Stimulated activated CD8-positive, alpha-beta memory T cell treated with anti-CD3 and anti-CD28 coated beads, Interleukin-15, amount 100 ng/mL, for 1 hour (primary cell): ENCODE data around the gene DLGAP1.

Experiments
- DNase-seq: peaks from one replicate; pipeline ENCODE4 v3.0.0-alpha.2; 2020; ENCODE audit warnings: low read depth

DLGAP1 gene

DNA sequence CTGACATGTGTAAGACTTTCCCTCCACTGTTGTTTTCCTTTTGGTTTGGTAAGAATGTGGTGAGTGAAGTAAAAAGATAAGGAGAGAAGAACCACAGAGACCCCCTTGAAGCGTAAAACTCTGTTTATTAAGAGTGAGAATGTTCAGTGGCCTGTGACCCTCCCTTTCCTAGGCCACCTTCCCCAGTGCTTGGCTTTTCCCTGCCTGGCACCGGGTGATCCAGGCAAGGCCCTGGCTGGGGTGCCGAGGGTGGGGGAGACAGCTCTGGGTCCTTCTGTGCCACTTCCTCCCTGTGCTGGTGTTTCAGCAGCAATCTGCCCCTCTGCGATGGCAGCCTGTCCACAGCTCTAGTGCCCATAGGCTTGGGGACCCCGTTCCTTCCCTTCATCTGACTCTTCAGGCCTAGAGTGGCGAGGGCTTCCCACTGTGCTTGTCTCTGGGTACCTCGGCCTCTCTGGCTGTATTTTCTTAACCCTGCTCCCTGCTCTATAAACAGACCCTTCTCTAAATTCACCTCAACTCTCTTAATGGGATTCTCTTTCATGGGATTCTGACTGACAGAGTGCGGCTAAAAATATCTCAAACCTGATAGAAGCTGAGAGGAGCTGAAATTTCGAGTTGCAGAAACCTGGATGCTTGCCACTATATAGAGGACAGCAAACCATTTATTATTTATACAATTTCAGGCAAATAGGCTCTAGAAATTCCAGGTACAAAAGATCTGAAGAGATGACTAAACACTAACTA lies 461.0 kb downstream of the DLGAP1 start:
- no peak for DNase-seq

DNA sequence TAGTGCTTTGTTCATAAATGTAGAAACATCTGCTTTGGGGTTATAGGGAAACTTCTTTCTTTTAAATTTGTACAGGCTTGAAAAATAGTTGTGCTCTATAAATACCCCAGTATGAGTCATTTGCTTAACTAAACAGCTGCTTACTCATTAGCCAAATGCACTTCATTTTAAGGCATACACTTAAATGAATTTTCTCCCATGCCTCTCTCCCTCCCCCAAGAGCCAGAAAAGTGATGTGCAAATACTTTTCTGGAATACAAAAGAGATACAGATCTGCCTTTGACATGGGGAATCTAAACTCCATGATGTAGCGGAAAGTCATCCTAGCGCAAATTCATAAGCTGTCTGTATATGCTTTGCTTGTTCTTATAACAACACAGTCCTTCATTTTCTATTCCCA lies 469.4 kb downstream of the DLGAP1 start:
- DNase-seq: no peak

DNA sequence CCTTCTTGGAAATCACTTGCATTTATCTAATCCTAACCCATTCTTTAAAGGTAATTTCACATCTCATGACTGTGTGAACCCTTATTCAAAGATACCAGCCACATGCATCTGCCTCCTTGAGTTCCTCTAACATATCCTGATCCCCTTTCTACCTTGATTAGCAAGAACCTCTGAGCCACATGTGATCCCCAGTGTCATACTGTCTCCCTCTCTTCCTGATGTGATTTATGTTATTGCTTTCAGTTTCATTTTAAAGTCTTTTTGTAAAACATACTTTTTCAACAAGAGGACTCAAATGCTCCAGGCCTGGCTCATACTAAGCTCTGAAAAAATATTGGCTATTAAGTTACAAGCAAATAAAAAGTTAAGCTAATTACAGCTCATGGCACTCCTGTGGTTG lies 470.1 kb downstream of the DLGAP1 start:
- no peak for DNase-seq

DNA sequence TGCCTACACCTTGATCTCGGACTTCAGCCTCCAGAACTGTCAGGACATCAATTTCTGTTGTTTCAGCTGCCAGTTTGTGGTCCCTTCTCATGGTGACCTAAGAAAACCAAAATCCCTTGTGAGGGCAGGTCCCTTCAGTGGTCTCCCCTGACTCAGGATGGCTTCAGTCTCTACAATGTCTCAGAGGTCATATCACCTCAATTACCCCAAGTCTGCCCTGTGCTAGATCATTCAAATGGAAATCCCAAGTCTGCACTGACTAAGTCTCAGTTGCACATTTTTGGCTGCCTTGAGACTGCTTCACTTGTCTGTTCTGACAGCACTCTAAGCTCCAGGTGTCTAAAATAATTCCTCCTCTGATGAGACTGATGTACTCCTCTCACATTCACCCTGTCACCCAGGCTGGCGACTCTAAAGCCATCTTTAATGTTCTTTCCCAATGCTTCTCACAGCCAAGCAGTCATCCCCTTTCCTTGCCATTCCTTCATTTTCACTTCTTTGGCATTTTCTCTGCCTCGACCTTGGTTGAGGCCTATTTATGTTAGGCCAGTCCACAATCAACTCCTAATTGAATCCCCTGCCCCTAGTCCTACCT lies 470.8 kb downstream of the DLGAP1 start:
- no peak for DNase-seq

DNA sequence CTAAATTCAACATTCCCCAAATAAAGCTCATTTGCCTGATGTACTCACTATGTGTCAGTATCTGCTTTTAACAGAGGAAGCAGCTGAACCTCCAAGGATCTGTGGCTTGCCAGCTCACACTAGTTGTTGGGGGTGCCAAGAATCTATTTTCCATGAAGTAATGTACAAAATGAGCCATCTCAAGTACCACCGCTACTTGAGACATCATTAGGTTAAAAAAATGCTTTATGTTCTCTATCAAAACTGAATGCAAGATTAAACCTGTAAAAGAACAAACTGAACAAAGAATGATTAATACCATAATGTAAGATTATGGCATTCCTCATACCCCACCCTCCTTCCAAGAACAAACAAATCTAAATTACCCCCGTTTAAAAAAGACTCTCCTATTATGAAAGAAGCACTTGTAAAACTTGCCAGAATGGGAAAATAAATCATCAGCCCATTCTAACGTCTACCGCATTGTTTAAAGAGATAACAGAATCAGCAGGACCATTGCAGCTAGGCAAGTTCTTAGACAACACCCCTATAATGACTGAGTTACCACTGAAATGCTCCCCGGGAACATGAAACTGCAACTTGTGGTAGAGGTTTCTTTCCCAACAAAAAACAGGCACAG lies 471.6 kb downstream of the DLGAP1 start:
- DNase-seq: no peak

DNA sequence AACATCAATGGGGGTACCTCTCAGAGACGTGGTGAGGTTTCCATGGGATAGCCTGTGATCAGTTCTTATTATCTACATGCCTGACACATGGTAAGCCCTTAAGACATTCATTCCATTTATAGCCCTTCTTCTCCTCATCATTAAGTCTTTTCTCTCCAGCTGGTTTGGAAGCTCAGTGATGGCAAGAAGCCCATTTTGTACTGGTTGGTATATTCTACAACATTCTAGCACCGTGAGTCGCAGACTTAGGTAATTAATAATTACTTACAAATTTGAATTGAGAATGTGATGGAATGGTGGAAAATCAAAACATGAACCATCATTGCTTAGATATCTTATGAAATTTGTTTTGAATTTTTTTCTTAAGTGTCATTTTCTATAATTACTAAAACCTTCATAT lies 472.6 kb downstream of the DLGAP1 start:
- no peak for DNase-seq

DNA sequence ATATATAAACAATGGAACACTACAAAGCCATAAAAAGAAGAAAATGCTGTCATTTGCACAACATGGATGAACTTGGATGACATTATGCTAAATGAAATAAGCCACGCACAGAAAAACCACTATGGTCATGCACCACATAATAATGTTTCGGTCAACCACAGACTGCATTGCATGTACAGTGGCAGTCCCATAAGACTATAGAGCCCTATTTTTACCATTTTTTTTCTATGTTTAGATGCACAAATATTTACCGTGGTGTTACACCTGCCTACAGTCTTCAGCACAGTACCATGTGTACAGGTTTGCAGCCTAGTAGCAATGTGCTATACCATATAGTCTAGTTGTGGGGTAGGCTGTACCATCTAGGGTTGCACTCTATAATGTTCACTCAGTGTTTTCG lies 476.1 kb downstream of the DLGAP1 start:
- DNase-seq: no peak

DNA sequence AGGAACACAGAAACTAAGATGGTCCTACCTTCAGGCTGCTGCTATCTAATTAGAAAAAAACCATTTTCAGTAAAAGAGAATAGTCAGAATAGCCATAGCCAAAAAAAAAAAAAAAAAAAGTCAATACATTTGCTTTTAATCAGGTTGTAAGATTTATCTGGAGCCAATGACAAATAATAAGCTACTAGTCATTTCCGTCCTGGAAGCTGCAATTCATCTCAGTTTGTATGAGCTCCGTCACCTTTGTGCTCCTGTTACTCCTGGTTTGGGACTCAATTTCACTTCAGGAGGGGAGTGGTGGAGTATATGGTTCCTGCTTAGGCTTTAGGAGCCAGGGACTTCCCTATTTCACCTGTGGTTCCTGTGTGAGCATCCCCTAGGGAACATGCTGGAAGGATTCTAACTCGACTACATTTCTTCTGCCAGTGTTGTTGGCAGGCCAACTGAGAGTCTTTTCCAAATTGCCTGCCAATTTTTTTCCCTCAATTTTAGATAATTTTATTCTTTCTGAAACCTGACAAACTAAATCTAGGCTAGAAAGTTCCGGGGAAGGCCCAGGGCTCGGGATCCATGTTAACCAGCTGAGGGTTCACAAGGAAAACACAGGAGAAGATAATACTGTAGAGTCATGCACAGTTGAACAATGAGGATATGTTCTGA lies 481.8 kb downstream of the DLGAP1 start:
- DNase-seq: no peak

DNA sequence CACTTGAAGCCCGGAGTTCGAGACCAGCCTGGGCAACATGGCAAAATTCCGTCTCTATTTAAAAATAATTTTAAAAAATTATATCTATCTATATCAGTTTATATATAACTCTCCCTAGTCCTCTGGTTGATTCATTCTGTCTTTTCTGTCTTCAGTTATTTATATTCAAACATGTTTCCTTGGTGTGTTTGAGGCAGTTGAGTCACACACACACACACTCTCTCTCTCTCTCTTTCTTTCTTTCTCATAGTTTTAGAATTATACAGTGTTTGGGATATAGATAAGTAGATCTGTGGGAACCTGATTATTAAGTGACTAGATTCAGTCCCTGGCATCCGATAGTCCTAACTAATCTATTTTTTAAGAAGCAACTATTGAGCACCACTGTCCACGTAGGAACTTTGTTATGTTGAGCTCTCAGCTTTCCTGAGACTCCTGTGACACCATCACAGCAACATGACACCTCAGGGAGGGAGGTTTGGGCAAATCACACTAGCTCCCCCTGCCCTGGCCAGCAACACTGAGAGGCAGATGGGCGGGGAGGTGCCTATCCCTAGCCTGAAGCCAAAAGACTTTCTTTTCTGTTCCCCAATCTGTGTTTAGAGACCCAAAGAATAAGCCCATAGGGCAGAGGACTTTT lies 482.7 kb downstream of the DLGAP1 start:
- DNase-seq: no peak

DNA sequence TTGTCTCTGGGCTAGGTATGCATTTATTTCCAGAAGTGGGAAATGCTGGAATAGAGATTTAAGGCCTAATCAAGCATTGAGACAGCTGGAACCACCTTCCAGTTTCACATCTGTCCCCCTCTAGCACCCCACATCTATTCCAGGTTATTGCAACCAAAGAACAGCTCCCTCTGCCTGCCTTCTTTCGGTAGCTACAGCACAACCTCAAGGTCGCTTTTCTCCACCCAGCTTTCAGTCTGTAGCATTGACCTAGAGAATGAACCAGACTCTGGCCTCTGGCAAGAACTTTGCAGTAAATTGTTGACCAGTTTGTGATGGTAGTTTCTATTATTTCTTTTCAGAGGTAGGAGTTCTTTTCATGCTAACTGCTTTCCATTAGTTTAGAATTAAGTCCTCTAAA lies 484.2 kb downstream of the DLGAP1 start:
- no peak for DNase-seq

DNA sequence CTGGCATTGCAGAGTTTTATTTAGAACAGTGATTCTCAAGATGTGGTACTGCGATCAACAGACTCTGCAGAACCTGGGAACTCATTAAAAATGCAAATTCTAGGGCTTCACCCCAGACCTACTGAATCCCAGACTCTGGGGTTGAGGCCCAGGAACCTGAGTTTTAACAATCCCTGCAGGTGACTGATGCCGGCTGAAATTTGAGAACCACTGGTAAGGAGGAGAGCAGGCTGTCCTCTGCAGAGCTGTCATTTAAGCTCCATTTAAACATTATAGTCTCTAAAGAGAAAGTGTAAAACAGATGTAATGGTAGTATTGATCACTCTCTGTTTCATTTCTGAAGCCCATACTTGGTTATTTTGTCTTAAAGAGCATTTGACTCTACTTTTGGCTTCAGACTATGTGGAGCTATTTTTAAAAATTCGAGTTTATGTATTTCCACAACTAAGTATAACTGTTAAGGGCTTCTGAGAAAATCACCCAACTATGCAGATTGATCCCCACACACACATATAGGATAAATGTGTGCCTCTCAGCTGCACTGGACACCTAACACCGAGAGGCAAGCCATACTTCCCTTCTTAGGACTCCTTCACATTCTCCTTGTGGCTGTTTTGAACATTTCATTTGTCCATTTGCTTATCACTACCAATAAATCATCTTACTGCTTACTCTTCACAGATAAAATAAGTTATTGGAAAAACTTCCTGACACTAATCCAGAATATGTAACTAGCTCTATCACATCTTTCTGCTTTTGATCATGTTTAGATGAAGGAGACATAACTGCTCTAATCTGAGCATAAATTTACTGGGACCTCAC lies 487.5 kb downstream of the DLGAP1 start:
- no peak for DNase-seq

DNA sequence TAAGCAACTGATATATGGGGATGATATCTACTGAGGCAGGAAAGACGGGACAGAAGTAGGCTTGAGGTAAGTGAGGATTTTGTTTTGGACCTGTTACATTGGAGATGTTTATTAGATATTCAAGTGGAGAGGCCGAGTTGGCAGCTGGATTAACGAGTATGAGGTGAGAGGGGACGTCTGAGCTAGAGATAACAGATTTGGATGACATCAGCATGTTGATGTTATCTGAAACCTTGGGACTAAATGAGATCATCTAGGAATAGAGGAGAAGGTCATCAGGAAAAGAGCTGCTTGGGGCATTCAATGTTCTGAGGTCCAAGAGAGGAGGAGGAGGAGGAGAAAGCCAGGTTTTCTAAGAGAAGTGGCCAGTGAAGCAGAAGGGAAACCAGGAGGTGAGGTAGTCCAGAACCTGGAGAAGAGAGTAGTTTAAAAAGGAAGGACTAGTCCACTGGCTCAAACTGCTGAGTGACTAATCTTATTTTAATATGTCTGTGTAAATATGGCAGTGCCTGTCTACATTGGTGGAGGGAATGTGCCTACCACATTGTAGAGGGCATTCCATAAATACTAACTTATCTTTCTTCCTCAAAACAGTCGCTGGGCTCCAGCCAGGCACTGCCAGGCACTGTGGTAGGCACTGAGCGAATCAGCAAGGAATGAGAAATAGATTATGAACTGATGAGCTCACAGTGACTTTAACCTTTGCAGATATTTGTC lies 488.3 kb downstream of the DLGAP1 start:
- DNase-seq: no peak

DNA sequence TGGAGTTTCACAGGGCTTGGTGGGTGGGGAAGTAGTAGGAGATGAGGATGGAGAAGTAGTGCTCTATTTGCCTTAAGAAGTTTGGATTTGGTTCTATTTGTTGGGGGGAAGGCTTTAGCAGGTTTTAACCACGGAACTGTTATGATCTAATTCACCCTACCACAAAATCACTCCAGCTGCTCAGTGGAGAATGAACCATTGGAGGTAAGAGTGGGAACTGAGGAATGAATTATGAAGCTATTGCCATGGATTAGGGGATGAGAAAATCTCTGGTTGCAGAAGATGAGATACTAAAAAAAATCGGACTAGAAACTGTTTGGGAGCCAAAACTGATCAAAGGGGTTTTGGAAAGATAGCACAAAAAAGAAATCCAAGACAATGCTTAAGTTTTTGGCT lies 488.9 kb downstream of the DLGAP1 start:
- no peak for DNase-seq

DNA sequence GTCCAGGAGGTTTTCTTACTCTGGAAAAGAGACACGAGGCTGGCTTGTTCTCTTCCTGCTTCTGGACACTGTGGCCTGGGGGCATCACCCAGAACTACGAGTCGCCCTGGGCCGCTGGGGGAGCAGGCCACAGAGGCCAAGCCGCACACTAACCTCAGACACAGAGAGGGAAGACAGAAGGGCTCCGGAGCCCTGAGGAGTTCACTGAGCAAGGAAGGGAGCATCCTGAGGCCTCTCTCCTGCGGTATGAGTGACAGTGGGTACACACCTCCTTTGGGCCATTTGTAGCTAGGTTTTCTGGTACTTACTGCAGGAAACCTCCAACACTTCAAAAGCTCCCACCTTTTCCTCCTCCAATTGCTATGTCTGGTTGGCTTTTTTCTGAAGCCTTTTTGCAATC lies 494.1 kb downstream of the DLGAP1 start:
- no peak for DNase-seq

DNA sequence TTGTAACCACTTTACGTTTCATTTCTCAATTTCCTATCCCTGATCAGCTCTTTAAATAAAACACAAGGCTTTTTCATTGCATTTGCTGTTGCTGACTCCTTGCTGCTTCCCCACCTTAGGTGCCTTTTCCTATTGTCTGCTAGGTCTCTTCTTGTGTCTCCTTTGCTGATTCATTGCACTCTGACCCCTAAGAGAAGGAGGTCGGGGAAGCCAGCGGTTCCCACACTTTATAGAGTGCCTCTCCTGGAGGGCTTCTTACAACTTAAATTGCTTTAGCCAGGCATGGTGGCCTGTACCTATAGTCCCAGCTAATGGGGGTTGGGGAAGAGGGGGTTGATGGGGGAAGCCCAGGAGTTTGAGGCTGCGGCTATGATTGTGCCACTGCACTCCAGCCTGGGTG lies 495.0 kb downstream of the DLGAP1 start:
- DNase-seq: no peak

DNA sequence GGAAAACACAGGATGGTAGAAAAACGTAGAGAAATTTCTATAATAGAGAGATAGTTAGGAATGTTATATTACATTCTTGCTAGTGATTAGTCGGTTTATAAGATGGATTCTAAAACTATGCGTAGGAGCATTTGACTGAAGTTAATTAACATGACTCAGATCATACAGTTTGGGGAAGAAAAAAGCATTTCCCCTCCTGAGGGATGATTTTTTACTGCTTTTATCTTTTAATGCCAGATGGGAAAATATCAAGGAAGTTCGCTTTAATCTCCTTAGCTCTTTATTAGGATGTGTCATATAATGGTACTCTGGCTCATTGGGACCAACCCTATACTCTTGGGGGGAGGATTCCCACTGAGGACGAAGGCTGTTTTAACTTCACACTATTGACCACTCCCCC lies 503.1 kb downstream of the DLGAP1 start:
- no peak for DNase-seq

DNA sequence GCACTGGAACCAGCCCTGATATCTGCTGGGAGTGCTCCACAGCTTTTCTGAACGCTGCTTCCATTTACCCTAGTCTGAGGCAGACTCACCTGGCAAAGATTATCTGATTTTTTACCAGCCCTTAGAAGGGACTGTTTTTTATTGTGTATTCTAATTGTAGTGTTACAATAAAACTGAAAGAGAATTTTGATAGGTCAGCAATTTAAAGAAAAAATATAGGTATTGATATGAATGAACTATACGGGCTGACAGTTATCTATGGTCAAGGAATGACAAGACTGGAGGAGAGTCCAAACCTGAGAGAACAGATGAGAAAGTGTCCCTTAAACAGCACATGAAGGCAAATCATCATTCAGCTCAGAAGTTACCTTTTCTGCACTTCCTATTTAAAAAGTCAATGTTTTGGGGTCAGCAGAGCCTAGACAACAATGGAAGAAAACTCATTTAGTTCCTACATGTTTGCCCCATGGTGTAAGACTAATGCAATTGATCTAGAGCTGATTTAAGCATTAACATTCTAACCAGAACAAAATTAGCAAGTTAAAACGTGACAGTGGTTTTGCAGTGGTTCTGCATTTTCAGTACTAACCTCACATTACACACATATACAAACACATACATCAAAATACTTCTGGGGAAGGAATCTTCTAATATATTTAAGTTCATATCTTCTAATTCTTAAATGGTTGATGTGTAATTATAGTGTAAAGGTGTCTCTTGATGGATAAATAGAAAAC lies 504.3 kb downstream of the DLGAP1 start:
- no peak for DNase-seq

DNA sequence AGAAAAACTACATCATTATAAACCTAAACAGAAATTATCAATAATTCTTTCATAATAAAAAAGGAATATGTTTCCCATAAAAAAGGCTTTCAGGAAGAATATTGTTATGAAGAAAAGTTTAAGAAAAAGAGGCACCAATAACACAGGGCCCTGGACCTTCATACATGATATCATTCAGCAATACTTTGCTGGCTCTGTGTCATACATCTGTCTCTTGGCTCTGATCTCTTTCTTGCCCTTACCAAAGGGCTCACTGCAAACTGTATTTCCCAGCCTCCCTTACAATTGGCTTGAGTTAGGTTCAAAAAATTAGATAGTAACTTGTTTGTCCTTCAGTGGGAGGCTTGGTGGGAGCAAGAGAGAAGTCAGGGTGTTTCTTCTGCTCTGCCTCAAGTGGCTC lies 506.1 kb downstream of the DLGAP1 start:
- DNase-seq: no peak

DNA sequence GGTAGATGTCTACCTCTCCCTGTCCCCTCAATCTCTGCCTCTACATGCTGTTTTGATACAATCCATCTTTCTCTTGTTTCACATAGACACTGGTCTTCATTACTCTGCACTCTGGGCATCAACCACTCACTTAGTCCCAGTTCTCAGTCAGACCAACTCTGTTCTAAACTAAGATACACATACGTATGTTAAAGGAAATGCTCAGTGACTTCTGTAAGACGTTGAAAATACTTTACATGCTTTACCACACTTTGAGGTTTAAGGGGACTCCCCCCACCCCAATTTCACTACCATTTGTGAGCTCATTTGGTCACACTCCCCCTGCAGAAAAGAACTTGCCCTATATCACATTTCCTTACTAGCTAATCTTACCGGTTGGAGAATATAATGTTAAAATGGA lies 507.7 kb downstream of the DLGAP1 start:
- DNase-seq: no peak

DNA sequence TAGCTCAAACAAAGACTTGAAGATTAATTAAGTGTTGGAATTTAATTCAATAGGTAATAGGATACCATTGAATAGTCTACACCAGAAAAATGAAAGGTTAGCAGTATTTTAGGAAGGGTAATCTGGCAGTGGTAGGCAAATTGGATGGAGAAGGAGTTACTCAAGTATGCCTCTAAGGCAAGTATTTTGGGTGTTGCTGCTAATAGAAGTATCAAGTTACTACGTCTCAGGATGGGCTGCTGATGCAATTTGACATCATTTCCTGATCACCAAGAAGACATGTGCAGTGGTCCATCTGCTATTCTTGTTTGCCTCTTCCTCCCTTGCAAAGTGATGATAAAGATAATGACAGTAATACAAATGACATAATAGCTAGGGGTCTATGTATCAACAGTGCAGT lies 519.8 kb downstream of the DLGAP1 start:
- no peak for DNase-seq
